HepG2 (cell line): ENCODE measurements around the gene DLL4.

Source experiments
- ARNTL ChIP-seq: sonication (generic); formaldehyde crosslinking; IDR thresholded peaks from 2 replicates; pipeline ENCODE4 v1.4.0; 2020; ENCODE audit warnings: mild to moderate bottlenecking, missing genetic modification reagents
- EP300 ChIP-seq, 3 experiments: sonication (generic) in 1 of 3; formaldehyde crosslinking in 1 of 3; IDR thresholded peaks; 2 replicates each; pipeline versions ENCODE4 v1.5.1 to v1.6.1; 2011 to 2020; ENCODE audit warnings: low read depth in 2 of 3, low read length in 2 of 3, borderline replicate concordance in 1 of 3, improper control_type of control experiment in 1 of 3, mild to moderate bottlenecking in 1 of 3, missing genetic modification reagents in 1 of 3, moderate library complexity in 1 of 3
- FOXJ3 ChIP-seq: sonication (generic); formaldehyde crosslinking; IDR thresholded peaks from 2 replicates; pipeline ENCODE4 v1.4.0; 2020; ENCODE audit warnings: missing genetic modification reagents, mild to moderate bottlenecking, borderline replicate concordance
- MAFF ChIP-seq: IDR thresholded peaks from 2 replicates; pipeline ENCODE4 v1.6.1; 2011; ENCODE audit warnings: low read depth, low read length, improper control_type of control experiment
- PCBP2 ChIP-seq: fragments of 200-400 bp; formaldehyde crosslinking; optimal IDR thresholded peaks from 2 replicates; pipeline ENCODE3; 2018; ENCODE audit warnings: low read length, low read depth; ENCODE audit not compliant: poor library complexity, severe bottlenecking
- PHF8 ChIP-seq: sonication (generic); formaldehyde crosslinking; IDR thresholded peaks from 2 replicates; pipeline ENCODE4 v1.5.0; 2020; ENCODE audit warnings: missing genetic modification reagents
- REPIN1 ChIP-seq: sonication (generic); formaldehyde crosslinking; IDR thresholded peaks from 2 replicates; pipeline ENCODE4 v1.8.0; 2022; ENCODE audit warnings: missing genetic modification reagents, low read depth, mild to moderate bottlenecking, borderline replicate concordance
- SMAD1 ChIP-seq: sonication (generic); formaldehyde crosslinking; IDR thresholded peaks from 2 replicates; pipeline ENCODE4 v1.4.0; 2020; ENCODE audit warnings: missing genetic modification reagents, low read depth, mild to moderate bottlenecking, borderline replicate concordance
- SUZ12 ChIP-seq: fragments of 150-350 bp; IDR thresholded peaks from 2 replicates; pipeline ENCODE4 v1.6.1; 2014; ENCODE audit warnings: low read depth, low read length
- TARDBP ChIP-seq: sonication (generic); formaldehyde crosslinking; IDR thresholded peaks from 2 replicates; pipeline ENCODE4 v1.8.0; 2022; ENCODE audit warnings: mild to moderate bottlenecking, missing genetic modification reagents
- ZBTB49 ChIP-seq: sonication (generic); formaldehyde crosslinking; IDR thresholded peaks from 2 replicates; pipeline ENCODE4 v1.4.0; 2020; ENCODE audit warnings: missing genetic modification reagents, borderline replicate concordance
- ZNF251 ChIP-seq: sonication (generic); formaldehyde crosslinking; IDR thresholded peaks from 2 replicates; pipeline ENCODE4 v1.9.0; 2021; ENCODE audit warnings: mild to moderate bottlenecking, missing genetic modification reagents
- TF ChIP-seq, protein P1 (sequence below): sonication (generic); formaldehyde crosslinking; IDR thresholded peaks from 2 replicates; pipeline ENCODE4 v1.5.0; 2020; ENCODE audit warnings: mild to moderate bottlenecking, missing genetic modification reagents, moderate library complexity
- TF ChIP-seq, protein P2 (sequence below): IDR thresholded peaks from 2 replicates; pipeline ENCODE4 v1.6.1; 2012; ENCODE audit warnings: inconsistent platforms

DNA sequence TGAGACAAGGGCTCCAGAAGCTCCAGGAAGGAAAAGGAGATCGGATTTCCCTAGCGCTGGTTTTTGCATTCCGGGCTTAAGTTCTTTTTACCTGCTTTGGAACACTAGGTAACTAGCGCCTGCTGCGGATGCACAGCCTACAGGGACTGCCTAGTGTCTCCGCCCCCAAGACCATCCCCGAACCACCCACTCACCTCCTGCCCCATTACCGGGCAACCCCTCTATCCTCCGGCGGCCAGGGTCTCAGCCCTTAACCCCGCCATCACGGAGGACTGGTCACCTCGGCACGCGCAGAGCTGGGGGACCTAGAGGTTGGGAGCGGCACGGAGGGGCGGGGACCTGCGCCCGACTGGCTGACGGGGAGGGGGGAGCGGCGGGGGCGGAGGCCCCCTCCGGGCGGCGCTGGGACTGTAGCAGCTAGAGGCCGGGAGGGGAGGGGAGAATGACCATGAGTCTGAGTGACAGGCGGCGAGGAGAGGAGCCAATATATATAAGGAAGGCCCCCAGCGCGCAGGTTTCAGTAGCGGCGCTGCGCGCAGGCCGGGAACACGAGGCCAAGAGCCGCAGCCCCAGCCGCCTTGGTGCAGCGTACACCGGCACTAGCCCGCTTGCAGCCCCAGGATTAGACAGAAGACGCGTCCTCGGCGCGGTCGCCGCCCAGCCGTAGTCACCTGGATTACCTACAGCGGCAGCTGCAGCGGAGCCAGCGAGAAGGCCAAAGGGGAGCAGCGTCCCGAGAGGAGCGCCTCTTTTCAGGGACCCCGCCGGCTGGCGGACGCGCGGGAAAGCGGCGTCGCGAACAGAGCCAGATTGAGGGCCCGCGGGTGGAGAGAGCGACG is at the start of gene DLL4:
- TF ChIP-seq SUZ12 = no peak
- TF ChIP-seq MAFF = no peak
- TF ChIP-seq SMAD1 (CRISPR knock-in tag) = no peak
- TF ChIP-seq PHF8 = peak; percentile 31
- TF ChIP-seq, protein P1, sequence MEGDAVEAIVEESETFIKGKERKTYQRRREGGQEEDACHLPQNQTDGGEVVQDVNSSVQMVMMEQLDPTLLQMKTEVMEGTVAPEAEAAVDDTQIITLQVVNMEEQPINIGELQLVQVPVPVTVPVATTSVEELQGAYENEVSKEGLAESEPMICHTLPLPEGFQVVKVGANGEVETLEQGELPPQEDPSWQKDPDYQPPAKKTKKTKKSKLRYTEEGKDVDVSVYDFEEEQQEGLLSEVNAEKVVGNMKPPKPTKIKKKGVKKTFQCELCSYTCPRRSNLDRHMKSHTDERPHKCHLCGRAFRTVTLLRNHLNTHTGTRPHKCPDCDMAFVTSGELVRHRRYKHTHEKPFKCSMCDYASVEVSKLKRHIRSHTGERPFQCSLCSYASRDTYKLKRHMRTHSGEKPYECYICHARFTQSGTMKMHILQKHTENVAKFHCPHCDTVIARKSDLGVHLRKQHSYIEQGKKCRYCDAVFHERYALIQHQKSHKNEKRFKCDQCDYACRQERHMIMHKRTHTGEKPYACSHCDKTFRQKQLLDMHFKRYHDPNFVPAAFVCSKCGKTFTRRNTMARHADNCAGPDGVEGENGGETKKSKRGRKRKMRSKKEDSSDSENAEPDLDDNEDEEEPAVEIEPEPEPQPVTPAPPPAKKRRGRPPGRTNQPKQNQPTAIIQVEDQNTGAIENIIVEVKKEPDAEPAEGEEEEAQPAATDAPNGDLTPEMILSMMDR (CRISPR knock-in tag) = no peak
- no peak for TF ChIP-seq PCBP2
- TF ChIP-seq, protein P2, sequence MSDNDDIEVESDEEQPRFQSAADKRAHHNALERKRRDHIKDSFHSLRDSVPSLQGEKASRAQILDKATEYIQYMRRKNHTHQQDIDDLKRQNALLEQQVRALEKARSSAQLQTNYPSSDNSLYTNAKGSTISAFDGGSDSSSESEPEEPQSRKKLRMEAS = peak; percentile 31
- TF ChIP-seq FOXJ3 (CRISPR knock-in tag) = no peak
- no peak for TF ChIP-seq ARNTL (CRISPR knock-in tag)
- no peak for TF ChIP-seq REPIN1 (CRISPR knock-in tag)
- TF ChIP-seq TARDBP = no peak
- TF ChIP-seq ZNF251 (CRISPR knock-in tag) = no peak
- TF ChIP-seq EP300 (IDR thresholded peaks at IDR 0.05; ENCODE audit: low read depth in 2 of 2, low read length in 2 of 2) = no peak
- no peak for TF ChIP-seq EP300 (CRISPR knock-in tag; IDR thresholded peaks at IDR 0.05; ENCODE audit: borderline replicate concordance)
- TF ChIP-seq ZBTB49 = no peak
